ENCODE data around the gene GLOD5. TPM values are rescaled to one million over a fixed set of nuclear protein-coding genes. Genes with fewer than 3 reads are reported as not detected.

GLOD5 gene
- total RNA-seq, 3 donors from 2014 or later = 0.66 TPM; not detected in 2

DNA sequence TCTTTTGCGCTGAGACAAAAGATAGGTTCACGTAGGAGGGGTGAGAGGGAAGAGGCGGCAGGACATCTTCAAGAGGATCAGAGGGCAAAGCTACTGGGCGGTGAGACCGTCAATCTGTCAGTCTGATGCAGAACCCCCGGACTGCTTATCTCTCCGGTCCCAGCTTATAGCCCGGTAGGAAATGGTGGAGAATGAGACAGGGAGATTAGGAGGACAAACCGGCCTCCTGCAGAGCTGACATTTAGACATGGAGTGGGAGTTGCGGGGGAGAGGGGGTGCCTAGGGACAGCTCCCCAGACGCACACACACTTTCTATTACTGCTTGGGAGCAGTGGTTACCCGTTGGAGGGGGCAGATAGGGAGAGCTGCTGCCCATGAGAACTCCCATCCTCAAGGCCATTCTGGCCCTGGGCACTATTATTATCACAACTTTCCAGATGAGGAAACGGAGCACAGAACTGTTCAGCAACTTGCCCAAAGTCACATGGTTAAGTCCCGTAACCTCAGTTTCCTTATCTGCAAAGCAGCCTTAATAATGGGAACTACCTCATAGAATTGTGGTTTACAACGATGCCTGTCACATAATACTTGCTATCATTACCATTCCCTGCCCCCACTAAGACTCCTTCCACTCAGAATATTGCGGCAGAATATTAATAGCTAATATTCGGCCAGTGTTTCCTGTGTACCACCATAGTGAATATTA, 39.2 kb downstream of the GLOD5 start:
- no peak for DNase-seq (ENCODE audit: low spot score in 2 of 2)
- peak overlapping the region; percentile 92 to 95 for H3K27ac ChIP-seq
- peak overlapping the region; percentile 54 to 77 (median 56) for H3K4me3 ChIP-seq
- intact Hi-C loops (cut with DNase I; ENCODE audit: low total_unique reads) = no loop called here
- peaks cover 0 to 23% of the 10 kb centered on the region in 2 donors for H3K27me3 ChIP-seq
- TF ChIP-seq POLR2AphosphoS5 (IDR thresholded peaks at IDR 0.05) = no peak
- TF ChIP-seq CTCF (IDR thresholded peaks at IDR 0.05) = no peak
- no peak for TF ChIP-seq POLR2A (IDR thresholded peaks at IDR 0.05)
- no peaks in the 10 kb centered on the region for H3K4me1 ChIP-seq
- no peaks in the 10 kb centered on the region for H3K36me3 ChIP-seq
- H3K9me3 ChIP-seq = no peaks in the 10 kb centered on the region

- Histone ChIP-seq H3K27ac (peak within 1 kb of the TSS; percentile 93 to 97), H3K27me3 (peaks cover 0 to 20% of the 10 kb centered on the region in 2 donors), H3K36me3 (no peaks in the 10 kb centered on the region), H3K9me3 (no peaks in the 10 kb centered on the region), H3K4me1 (no peaks in the 10 kb centered on the region), H3K4me3 (peak within 1 kb of the TSS; percentile 54 to 77 (median 56))
- DNase-seq (ENCODE audit: low spot score in 2 of 2) = peak; percentile 95 to 97
- TF ChIP-seq POLR2AphosphoS5 (IDR thresholded peaks at IDR 0.05) (peak; percentile 76 to 93 (median 86)), POLR2A (IDR thresholded peaks at IDR 0.05) (no peak)
- intact Hi-C loops (cut with DNase I; ENCODE audit: low total_unique reads) = no loop called here
Measured at GRCh38 chrX:48801280-48802088, 39.9 kb downstream of the GLOD5 start, which contains the start of gene HDAC6. Gene HDAC6 (plus strand): TSS chrX:48802067. CDS start chrX:48802693, 626 bp downstream.

GRCh38 chrX:48802089-48802904, 40.8 kb downstream of the GLOD5 start:
- peak in 2 of 3 donors; percentile 23 to 45 for TF ChIP-seq POLR2AphosphoS5 (IDR thresholded peaks at IDR 0.05)
- peak; percentile 65 for TF ChIP-seq POLR2A (IDR thresholded peaks at IDR 0.05)
- TF ChIP-seq CTCF (IDR thresholded peaks at IDR 0.05) = no peak
- intact Hi-C loops (cut with DNase I; ENCODE audit: low total_unique reads) = no loop called here

GRCh38 chrX:48802905-48803200, 41.3 kb downstream of the GLOD5 start:
- no peak for DNase-seq (ENCODE audit: low spot score in 2 of 2)
- Histone ChIP-seq H3K27me3 (peaks cover 0 to 15% of the 10 kb centered on the region in 2 donors), H3K36me3 (no peaks in the 10 kb centered on the region), H3K4me3 (peak overlapping the region; percentile 54 to 73 (median 55)), H3K27ac (peak overlapping the region; percentile 93 to 97), H3K4me1 (no peaks in the 10 kb centered on the region), H3K9me3 (no peaks in the 10 kb centered on the region)
- intact Hi-C loops (cut with DNase I; ENCODE audit: low total_unique reads) = no loop called here
- TF ChIP-seq CTCF (IDR thresholded peaks at IDR 0.05) = no peak
- no peak for TF ChIP-seq POLR2AphosphoS5 (IDR thresholded peaks at IDR 0.05)
- TF ChIP-seq POLR2A (IDR thresholded peaks at IDR 0.05) = no peak

More at GRCh38 chrX:48802089-48802904, 40.8 kb downstream of the GLOD5 start:
- H3K4me1 ChIP-seq = no peaks in the 10 kb centered on the region
- H3K36me3 ChIP-seq = no peaks in the 10 kb centered on the region
- peak overlapping the region; percentile 54 to 73 (median 55) for H3K4me3 ChIP-seq
- H3K27ac ChIP-seq = peak overlapping the region; percentile 93 to 97
- H3K27me3 ChIP-seq = peaks cover 0 to 16% of the 10 kb centered on the region in 2 donors
- peak; percentile 82 to 91 for DNase-seq (ENCODE audit: low spot score in 2 of 2)
- no peaks in the 10 kb centered on the region for H3K9me3 ChIP-seq

DNA sequence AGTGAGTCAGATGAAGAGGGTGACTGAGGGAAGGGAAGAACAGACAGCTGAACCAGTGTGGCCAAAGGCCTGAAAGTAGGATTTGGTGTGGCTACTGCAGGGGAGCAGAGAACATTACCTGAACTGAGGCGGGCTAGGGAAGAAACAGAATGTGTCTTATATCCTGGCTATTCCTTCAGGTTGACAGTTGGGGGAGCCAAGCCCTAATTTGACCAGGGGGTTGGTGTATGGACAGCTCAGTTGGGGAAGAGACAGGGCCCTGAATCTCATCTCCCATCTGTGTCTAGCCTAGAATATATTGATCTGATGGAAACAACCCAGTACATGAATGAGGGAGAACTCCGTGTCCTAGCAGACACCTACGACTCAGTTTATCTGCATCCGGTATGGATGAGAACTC, 44.5 kb downstream of the GLOD5 start:
- Histone ChIP-seq H3K4me1 (no peaks in the 10 kb centered on the region), H3K36me3 (no peaks in the 10 kb centered on the region), H3K27me3 (peaks cover 0 to 7% of the 10 kb centered on the region in 2 donors), H3K27ac (no peak overlapping the region), H3K9me3 (no peaks in the 10 kb centered on the region), H3K4me3 (no peak overlapping the region)
- no peak for DNase-seq (ENCODE audit: low spot score in 2 of 2)
- intact Hi-C loops (cut with DNase I; ENCODE audit: low total_unique reads) = no loop called here
- TF ChIP-seq POLR2AphosphoS5 (IDR thresholded peaks at IDR 0.05) (no peak), POLR2A (IDR thresholded peaks at IDR 0.05) (no peak), CTCF (IDR thresholded peaks at IDR 0.05) (no peak)
